A673 (cell line): ENCODE results near the gene MAMDC2. TPM values are rescaled to one million over a fixed set of nuclear protein-coding genes. Genes with fewer than 3 reads are reported as not detected.

Source experiments
- BruUV-seq: library from RNA; stranded (reverse); fragments of 400-500 nt; replicated peaks from 2 replicates; lab custom pipeline; 2021; lab: Mats Ljungman, UMichigan
- CTCF ChIA-PET: fragments of 300-600 bp; sonication (Branson Sonifier 250); formaldehyde crosslinking; loops from one replicate; lab custom pipeline; 2022; ENCODE audit warnings: antibody characterized with exemption; lab: Charles Lee
- POLR2A ChIA-PET: fragments of 300-600 bp; sonication (Branson Sonifier 250); formaldehyde crosslinking; loops from one replicate; lab custom pipeline; 2022; ENCODE audit warnings: antibody characterized with exemption; ENCODE audit not compliant: low non-redundant PET; lab: Charles Lee
- DNase-seq: peaks from one replicate; pipeline ENCODE4 v3.0.0-alpha.2; 2015; ENCODE audit warnings: low spot score
- H3K27ac ChIP-seq: fragments of 200-600 bp; sonication (generic); 2 replicates; pipeline ENCODE4 v1.5.1; 2016; ENCODE audit warnings: mixed run types, low read depth, mild to moderate bottlenecking, mixed read lengths, antibody characterized with exemption, low read length; ENCODE audit not compliant: poor library complexity, severe bottlenecking
- H3K27me3 ChIP-seq: fragments of 200-600 bp; sonication (generic); replicated peaks from 2 replicates; pipeline ENCODE4 v1.6.1; 2017; ENCODE audit warnings: mixed run types, low read depth, mild to moderate bottlenecking, mixed read lengths, antibody characterized with exemption, low read length; ENCODE audit not compliant: insufficient read depth, poor library complexity
- H3K36me3 ChIP-seq: fragments of 200-600 bp; sonication (generic); 2 replicates; pipeline ENCODE4 v1.6.1; 2016; ENCODE audit warnings: mixed run types, mild to moderate bottlenecking, mixed read lengths, antibody characterized with exemption, low read length; ENCODE audit not compliant: insufficient read depth, poor library complexity, severe bottlenecking
- H3K4me1 ChIP-seq: fragments of 200-600 bp; sonication (generic); 2 replicates; pipeline ENCODE4 v1.6.1; 2017; ENCODE audit warnings: mixed run types, mild to moderate bottlenecking, mixed read lengths, antibody characterized with exemption, low read length; ENCODE audit not compliant: insufficient read depth, poor library complexity, severe bottlenecking
- H3K4me3 ChIP-seq: fragments of 200-600 bp; sonication (generic); 2 replicates; pipeline ENCODE4 v1.5.1; 2016; ENCODE audit warnings: low read depth, mixed run types, mild to moderate bottlenecking, mixed read lengths, low read length; ENCODE audit not compliant: poor library complexity, severe bottlenecking
- H3K9me3 ChIP-seq: fragments of 200-600 bp; sonication (generic); 2 replicates; pipeline ENCODE4 v1.6.1; 2016; ENCODE audit warnings: mixed run types, low read depth, mild to moderate bottlenecking, mixed read lengths, antibody characterized with exemption, low read length; ENCODE audit not compliant: poor library complexity, severe bottlenecking
- CTCF ChIP-seq: fragments of 300-800, 200-600 bp; sonication (generic); conservative IDR thresholded peaks from 2 replicates; pipeline ENCODE4 v1.5.1; 2017; ENCODE audit warnings: low read depth, mild to moderate bottlenecking, antibody characterized with exemption, low read length, moderate library complexity, mixed read lengths
- EZH2 ChIP-seq: fragments of 200-600 bp; sonication (generic); IDR thresholded peaks from 2 replicates; pipeline ENCODE4 v1.6.1; 2017; ENCODE audit warnings: borderline replicate concordance, low read depth, mild to moderate bottlenecking, mixed read lengths, antibody characterized with exemption, low read length; ENCODE audit not compliant: poor library complexity, severe bottlenecking
- intact Hi-C: fragments of 100-400 bp; cut with micrococcal nuclease; formaldehyde crosslinking; loops from one replicate; pipeline ENCODE4 v1.10.0; 2022; ENCODE audit not compliant: unreplicated experiment
- total RNA-seq: library from RNA; stranded (reverse); gene quantifications from 2 replicates; pipeline ENCODE4 v1.2.3, GENCODE V29; 2021

MAMDC2 gene
- total RNA-seq, 1 experiment from 2014 or later, result not detected

DNA sequence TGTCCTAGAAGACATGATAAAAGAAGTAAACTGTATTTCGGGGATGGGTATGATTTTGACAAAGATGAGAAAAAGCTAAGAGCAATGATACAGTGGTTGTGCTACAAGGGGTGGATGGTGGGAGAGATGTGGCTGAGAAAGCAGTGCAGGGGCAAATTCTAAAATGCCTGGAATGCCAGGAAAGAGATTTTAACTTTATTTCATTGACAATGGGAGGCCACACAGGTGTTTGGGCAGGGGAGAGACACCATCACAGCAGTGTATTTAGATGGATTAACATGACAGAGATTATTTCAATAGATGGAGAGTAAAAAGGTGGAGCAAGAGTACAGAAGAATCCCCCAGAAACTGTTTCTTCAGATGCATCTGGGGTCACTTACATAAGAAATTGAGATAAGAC is 71.2 kb downstream of the MAMDC2 start:
- no peak for TF ChIP-seq CTCF
- no peak for TF ChIP-seq EZH2
- no peak for DNase-seq
- intact Hi-C loops, result loop anchor here (5.0 to 10.0 kb wide), 3 partner anchors 112 to 690 kb away; no protein-coding TSS in a partner anchor
- CTCF ChIA-PET, result no interaction called here
- BruUV-seq, result no TSS peak
- POLR2A ChIA-PET, result no interaction called here
- Histone ChIP-seq H3K36me3 (no peaks in the 10 kb centered on the region), H3K4me3 (no peak overlapping the region), H3K27ac (no peak overlapping the region), H3K27me3 (peaks cover 4% of the 10 kb centered on the region), H3K4me1 (no peaks in the 10 kb centered on the region), H3K9me3 (no peaks in the 10 kb centered on the region)

DNA sequence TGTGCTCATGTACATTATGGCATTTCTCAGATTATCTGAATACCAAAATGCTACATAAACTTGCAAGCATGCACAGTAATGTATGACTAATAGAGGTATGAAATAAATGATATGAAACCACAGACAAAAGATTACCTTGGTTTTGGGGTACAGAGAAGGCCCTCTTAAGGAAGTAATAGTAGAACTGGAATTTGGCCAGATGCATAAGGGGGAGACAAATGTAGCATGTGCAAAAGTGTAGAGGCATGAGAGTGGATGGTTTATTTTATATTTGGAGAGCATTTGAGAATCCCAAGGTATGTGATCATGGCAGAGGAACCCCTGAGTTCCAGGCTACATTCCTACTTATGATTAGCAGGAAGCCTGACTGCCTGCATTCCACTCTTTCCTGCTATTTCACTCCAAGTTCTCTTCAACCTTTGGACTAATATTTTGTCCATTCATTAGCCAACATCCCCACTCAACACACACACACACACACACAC is 74.2 kb downstream of the MAMDC2 start:
- no peaks in the 10 kb centered on the region for H3K9me3 ChIP-seq
- TF ChIP-seq EZH2, result no peak
- TF ChIP-seq CTCF, result no peak
- no peaks in the 10 kb centered on the region for H3K27me3 ChIP-seq
- DNase-seq, result no peak
- ChIA-PET POLR2A (no interaction called here), CTCF (no interaction called here)
- no TSS peak for BruUV-seq
- no peak overlapping the region for H3K27ac ChIP-seq
- H3K36me3 ChIP-seq, result no peaks in the 10 kb centered on the region
- no peak overlapping the region for H3K4me3 ChIP-seq
- no peaks in the 10 kb centered on the region for H3K4me1 ChIP-seq
- intact Hi-C loops, result loop anchor here (5.0 to 10.0 kb wide), 2 partner anchors 109 to 693 kb away; no protein-coding TSS in a partner anchor

DNA sequence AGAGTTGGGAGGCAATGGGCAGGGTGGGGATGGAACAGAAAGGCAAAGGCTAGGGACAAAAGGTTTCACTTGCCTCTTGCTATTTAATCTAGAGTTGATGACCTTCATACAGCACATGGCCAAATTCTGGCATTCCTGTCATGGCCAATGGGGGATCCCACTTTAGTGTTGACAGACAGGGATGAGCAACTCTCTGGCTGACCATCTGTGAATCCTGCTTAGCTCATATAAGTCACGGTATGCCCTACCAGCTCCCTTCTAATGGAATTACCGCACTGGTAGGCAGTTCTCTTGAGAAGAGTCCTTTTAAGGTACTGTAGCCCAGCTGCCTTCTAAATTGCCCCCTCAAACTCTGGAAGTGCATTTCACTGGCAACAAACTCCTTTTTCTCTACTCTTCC is 76.1 kb downstream of the MAMDC2 start:
- Histone ChIP-seq H3K27ac (no peak overlapping the region), H3K36me3 (no peaks in the 10 kb centered on the region), H3K27me3 (no peaks in the 10 kb centered on the region), H3K4me1 (no peaks in the 10 kb centered on the region), H3K9me3 (no peaks in the 10 kb centered on the region), H3K4me3 (no peak overlapping the region)
- ChIA-PET POLR2A (no interaction called here), CTCF (no interaction called here)
- intact Hi-C loops, result loop anchor here (5.0 to 10.0 kb wide), 2 partner anchors 108 to 695 kb away; no protein-coding TSS in a partner anchor
- no peak for DNase-seq
- no TSS peak for BruUV-seq
- TF ChIP-seq EZH2, result no peak
- TF ChIP-seq CTCF, result no peak
